IMR-90 (cell line): ENCODE data around the gene CD69.

Experiments used
- BHLHE40 ChIP-seq: fragments of 150-350 bp; IDR thresholded peaks from 2 replicates; pipeline ENCODE4 v1.6.1; 2016; ENCODE audit warnings: mild to moderate bottlenecking, low read depth, low read length
- CEBPB ChIP-seq: IDR thresholded peaks from 2 replicates; pipeline ENCODE4 v1.6.1; 2012; ENCODE audit warnings: low read depth, low read length, improper control_type of control experiment
- MXI1 ChIP-seq: IDR thresholded peaks from 2 replicates; pipeline ENCODE4 v1.6.1; 2012; ENCODE audit warnings: low read depth, mild to moderate bottlenecking, low read length, moderate library complexity, borderline replicate concordance
- NFE2L2 ChIP-seq: fragments of 150-350 bp; IDR thresholded peaks from 2 replicates; pipeline ENCODE4 v1.6.1; 2016; ENCODE audit warnings: low read depth, mild to moderate bottlenecking, low read length
- POLR2A ChIP-seq: IDR thresholded peaks from 2 replicates; pipeline ENCODE4 v1.6.1; 2012; ENCODE audit warnings: mild to moderate bottlenecking, low read depth, low read length
- RAD21 ChIP-seq: IDR thresholded peaks from 2 replicates; pipeline ENCODE4 v1.6.1; 2012; ENCODE audit warnings: low read length, improper control_type of control experiment
- RCOR1 ChIP-seq: IDR thresholded peaks from 2 replicates; pipeline ENCODE4 v1.6.1; 2012; ENCODE audit warnings: mild to moderate bottlenecking, low read length, improper control_type of control experiment; ENCODE audit not compliant: insufficient replicate concordance
- TF ChIP-seq, protein P1 (sequence below): fragments of 150-350 bp; IDR thresholded peaks from 2 replicates; pipeline ENCODE4 v1.6.1; 2016; ENCODE audit warnings: low read depth, mild to moderate bottlenecking, low read length, moderate library complexity, borderline replicate concordance
- TF ChIP-seq, protein P2 (sequence below): conservative IDR thresholded peaks from 2 replicates; pipeline ENCODE4 v1.5.1; 2012; ENCODE audit warnings: mild to moderate bottlenecking, low read depth, low read length, improper control_type of control experiment
- TF ChIP-seq, protein P3 (sequence below): fragments of 150-350 bp; IDR thresholded peaks from 2 replicates; pipeline ENCODE4 v1.6.1; 2017; ENCODE audit warnings: mild to moderate bottlenecking, antibody characterized with exemption, low read length, low read depth

GRCh38 chr12:9776781-9777180 is 16.1 kb upstream of the CD69 start:
- TF ChIP-seq, protein P1, sequence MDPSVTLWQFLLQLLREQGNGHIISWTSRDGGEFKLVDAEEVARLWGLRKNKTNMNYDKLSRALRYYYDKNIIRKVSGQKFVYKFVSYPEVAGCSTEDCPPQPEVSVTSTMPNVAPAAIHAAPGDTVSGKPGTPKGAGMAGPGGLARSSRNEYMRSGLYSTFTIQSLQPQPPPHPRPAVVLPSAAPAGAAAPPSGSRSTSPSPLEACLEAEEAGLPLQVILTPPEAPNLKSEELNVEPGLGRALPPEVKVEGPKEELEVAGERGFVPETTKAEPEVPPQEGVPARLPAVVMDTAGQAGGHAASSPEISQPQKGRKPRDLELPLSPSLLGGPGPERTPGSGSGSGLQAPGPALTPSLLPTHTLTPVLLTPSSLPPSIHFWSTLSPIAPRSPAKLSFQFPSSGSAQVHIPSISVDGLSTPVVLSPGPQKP = no peak
- TF ChIP-seq POLR2A (no peak), RAD21 (no peak), BHLHE40 (no peak), RCOR1 (no peak), NFE2L2 (no peak), CEBPB (no peak), MXI1 (no peak)
- TF ChIP-seq, protein P2, sequence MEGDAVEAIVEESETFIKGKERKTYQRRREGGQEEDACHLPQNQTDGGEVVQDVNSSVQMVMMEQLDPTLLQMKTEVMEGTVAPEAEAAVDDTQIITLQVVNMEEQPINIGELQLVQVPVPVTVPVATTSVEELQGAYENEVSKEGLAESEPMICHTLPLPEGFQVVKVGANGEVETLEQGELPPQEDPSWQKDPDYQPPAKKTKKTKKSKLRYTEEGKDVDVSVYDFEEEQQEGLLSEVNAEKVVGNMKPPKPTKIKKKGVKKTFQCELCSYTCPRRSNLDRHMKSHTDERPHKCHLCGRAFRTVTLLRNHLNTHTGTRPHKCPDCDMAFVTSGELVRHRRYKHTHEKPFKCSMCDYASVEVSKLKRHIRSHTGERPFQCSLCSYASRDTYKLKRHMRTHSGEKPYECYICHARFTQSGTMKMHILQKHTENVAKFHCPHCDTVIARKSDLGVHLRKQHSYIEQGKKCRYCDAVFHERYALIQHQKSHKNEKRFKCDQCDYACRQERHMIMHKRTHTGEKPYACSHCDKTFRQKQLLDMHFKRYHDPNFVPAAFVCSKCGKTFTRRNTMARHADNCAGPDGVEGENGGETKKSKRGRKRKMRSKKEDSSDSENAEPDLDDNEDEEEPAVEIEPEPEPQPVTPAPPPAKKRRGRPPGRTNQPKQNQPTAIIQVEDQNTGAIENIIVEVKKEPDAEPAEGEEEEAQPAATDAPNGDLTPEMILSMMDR = no peak
- TF ChIP-seq, protein P3, sequence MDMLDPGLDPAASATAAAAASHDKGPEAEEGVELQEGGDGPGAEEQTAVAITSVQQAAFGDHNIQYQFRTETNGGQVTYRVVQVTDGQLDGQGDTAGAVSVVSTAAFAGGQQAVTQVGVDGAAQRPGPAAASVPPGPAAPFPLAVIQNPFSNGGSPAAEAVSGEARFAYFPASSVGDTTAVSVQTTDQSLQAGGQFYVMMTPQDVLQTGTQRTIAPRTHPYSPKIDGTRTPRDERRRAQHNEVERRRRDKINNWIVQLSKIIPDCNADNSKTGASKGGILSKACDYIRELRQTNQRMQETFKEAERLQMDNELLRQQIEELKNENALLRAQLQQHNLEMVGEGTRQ = no peak
